ENCODE data around the gene PRDM16. TPM values are rescaled to one million over a fixed set of nuclear protein-coding genes. Genes with fewer than 3 reads are reported as not detected.

The PRDM16 gene
- total and polyA plus RNA-seq, 2 of the 13 experiments (the other 11 are each of a cell fraction or from before 2014, with no cell fraction given) = 0.15 to 0.81 TPM

DNA sequence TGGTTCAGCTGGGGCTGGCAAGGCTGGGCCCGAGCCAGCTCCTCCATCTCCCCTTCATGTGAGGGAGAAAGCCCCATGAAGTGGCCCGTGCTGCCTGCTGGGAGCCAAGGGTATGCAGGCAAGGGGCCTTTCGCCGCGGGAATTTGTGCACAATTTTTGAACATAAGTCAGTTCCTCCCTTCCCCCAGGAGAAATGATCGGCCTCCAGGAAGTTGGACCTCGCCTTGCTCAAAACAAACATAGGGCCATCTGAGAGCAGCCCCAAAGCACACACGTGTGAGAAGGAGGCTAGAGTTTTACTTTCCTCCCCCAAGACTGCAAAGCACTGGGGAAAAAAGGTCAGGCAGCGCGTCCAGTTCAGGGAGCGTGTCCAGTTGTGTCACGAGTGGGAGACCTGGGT, 64.7 kb downstream of the PRDM16 start (continued):
- TF ChIP-seq IRF9 (CRISPR knock-in tag; IDR thresholded peaks at IDR 0.05; ENCODE audit: borderline replicate concordance) = no peak
- TF ChIP-seq, protein P1, sequence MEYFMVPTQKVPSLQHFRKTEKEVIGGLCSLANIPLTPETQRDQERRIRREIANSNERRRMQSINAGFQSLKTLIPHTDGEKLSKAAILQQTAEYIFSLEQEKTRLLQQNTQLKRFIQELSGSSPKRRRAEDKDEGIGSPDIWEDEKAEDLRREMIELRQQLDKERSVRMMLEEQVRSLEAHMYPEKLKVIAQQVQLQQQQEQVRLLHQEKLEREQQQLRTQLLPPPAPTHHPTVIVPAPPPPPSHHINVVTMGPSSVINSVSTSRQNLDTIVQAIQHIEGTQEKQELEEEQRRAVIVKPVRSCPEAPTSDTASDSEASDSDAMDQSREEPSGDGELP (IDR thresholded peaks at IDR 0.05; ENCODE audit: borderline replicate concordance, low read depth) = peak; percentile 31; the same call in 1 of the 2 replicates
- no peak for TF ChIP-seq RELA (CRISPR knock-in tag; IDR thresholded peaks at IDR 0.05)
- TF ChIP-seq SUZ12 (IDR thresholded peaks at IDR 0.05; ENCODE audit: low read depth, low read length) = no peak
- TF ChIP-seq, protein P2, sequence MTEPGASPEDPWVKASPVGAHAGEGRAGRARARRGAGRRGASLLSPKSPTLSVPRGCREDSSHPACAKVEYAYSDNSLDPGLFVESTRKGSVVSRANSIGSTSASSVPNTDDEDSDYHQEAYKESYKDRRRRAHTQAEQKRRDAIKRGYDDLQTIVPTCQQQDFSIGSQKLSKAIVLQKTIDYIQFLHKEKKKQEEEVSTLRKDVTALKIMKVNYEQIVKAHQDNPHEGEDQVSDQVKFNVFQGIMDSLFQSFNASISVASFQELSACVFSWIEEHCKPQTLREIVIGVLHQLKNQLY (CRISPR knock-in tag; IDR thresholded peaks at IDR 0.05) = no peak
- no peak for TF ChIP-seq ZXDC (CRISPR knock-in tag; IDR thresholded peaks at IDR 0.05)
- TF ChIP-seq, protein P3, sequence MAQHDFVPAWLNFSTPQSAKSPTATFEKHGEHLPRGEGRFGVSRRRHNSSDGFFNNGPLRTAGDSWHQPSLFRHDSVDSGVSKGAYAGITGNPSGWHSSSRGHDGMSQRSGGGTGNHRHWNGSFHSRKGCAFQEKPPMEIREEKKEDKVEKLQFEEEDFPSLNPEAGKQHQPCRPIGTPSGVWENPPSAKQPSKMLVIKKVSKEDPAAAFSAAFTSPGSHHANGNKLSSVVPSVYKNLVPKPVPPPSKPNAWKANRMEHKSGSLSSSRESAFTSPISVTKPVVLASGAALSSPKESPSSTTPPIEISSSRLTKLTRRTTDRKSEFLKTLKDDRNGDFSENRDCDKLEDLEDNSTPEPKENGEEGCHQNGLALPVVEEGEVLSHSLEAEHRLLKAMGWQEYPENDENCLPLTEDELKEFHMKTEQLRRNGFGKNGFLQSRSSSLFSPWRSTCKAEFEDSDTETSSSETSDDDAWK (CRISPR knock-in tag; IDR thresholded peaks at IDR 0.05) = no peak
- no peak; the same call in 1 of the 2 replicates for TF ChIP-seq SALL1 (CRISPR knock-in tag; IDR thresholded peaks at IDR 0.05)
- no peak for TF ChIP-seq ZKSCAN5 (CRISPR knock-in tag; IDR thresholded peaks at IDR 0.05)
- peak; percentile 32; the same call in 1 of the 2 replicates for TF ChIP-seq HNF4A (CRISPR knock-in tag; IDR thresholded peaks at IDR 0.05)
- TF ChIP-seq HDAC2 (CRISPR knock-in tag; IDR thresholded peaks at IDR 0.05) = 0 out of 2 replicates have a peak, but pooled peaks have one; percentile 33
- TF ChIP-seq ZNF501 (CRISPR knock-in tag; IDR thresholded peaks at IDR 0.05) = 0 out of 2 replicates have a peak, but pooled peaks have one; percentile 18
- TF ChIP-seq, protein P4, sequence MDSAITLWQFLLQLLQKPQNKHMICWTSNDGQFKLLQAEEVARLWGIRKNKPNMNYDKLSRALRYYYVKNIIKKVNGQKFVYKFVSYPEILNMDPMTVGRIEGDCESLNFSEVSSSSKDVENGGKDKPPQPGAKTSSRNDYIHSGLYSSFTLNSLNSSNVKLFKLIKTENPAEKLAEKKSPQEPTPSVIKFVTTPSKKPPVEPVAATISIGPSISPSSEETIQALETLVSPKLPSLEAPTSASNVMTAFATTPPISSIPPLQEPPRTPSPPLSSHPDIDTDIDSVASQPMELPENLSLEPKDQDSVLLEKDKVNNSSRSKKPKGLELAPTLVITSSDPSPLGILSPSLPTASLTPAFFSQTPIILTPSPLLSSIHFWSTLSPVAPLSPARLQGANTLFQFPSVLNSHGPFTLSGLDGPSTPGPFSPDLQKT (CRISPR knock-in tag; IDR thresholded peaks at IDR 0.05; ENCODE audit: borderline replicate concordance) = no peak
- 0 out of 2 replicates have a peak, but pooled peaks have one; percentile 15 for TF ChIP-seq KDM2A (CRISPR knock-in tag; IDR thresholded peaks at IDR 0.05; ENCODE audit: borderline replicate concordance, low read depth)
- no peak for TF ChIP-seq ADNP (CRISPR knock-in tag; IDR thresholded peaks at IDR 0.05)
- TF ChIP-seq TCF7 (IDR thresholded peaks at IDR 0.05; ENCODE audit: low read depth) = no peak
- TF ChIP-seq SP1 (IDR thresholded peaks at IDR 0.05) = no peak
- no peak for TF ChIP-seq SP1 (CRISPR knock-in tag; IDR thresholded peaks at IDR 0.05)
- no peak for TF ChIP-seq CEBPZ (IDR thresholded peaks at IDR 0.05; ENCODE audit: low read length)
- TF ChIP-seq RORA (CRISPR knock-in tag; IDR thresholded peaks at IDR 0.05) = no peak
